AG04450 (cell line): ENCODE data around the gene TLE4. TPM values are rescaled to one million over a fixed set of nuclear protein-coding genes. Genes with fewer than 3 reads are reported as not detected.

Source experiments
- CTCF ChIA-PET: fragments of 300-600, 350-600 bp; formaldehyde crosslinking; extraction: SDS; loops from one replicate; lab custom pipeline; 2022; ENCODE audit warnings: antibody characterized with exemption, inconsistent platforms; lab: Charles Lee
- POLR2A ChIA-PET: fragments of 350-600 bp; formaldehyde crosslinking; extraction: SDS; loops from one replicate; lab custom pipeline; 2021; ENCODE audit warnings: antibody characterized with exemption, inconsistent platforms; lab: Yijun Ruan, JAX
- DNase-seq: peaks from one replicate; pipeline ENCODE4 v3.0.0-alpha.2; 2011; ENCODE audit warnings: low read depth, low spot score
- H3K27ac ChIP-seq: one replicate; pipeline ENCODE4 v1.5.1; 2012; ENCODE audit warnings: low read depth, low read length, control low read depth
- H3K27me3 ChIP-seq: one replicate; pipeline ENCODE4 v1.6.0; 2012; ENCODE audit warnings: low read length; ENCODE audit not compliant: control insufficient read depth, insufficient read depth
- H3K4me3 ChIP-seq: 2 replicates; pipeline ENCODE4 v1.5.1; 2011; ENCODE audit warnings: mild to moderate bottlenecking, low read depth, low read length, control low read depth
- H3K9me3 ChIP-seq: 2 replicates; pipeline ENCODE4 v1.5.1; 2012; ENCODE audit warnings: low read length; ENCODE audit not compliant: control insufficient read depth, insufficient read depth
- CTCF ChIP-seq: IDR thresholded peaks from 2 replicates; pipeline ENCODE4 v1.5.1; 2011; ENCODE audit warnings: low read depth, low read length, control low read depth, inconsistent platforms
- polyA plus RNA-seq: library from polyadenylated mRNA; depleted of rRNA; stranded (reverse); fragments of >200 nt; gene quantifications from 2 replicates; pipeline ENCODE4 v1.2.3, GENCODE V29; 2011

TLE4 gene
- polyA plus RNA-seq, 1 experiment = 53.4 TPM

- no peak overlapping the region for H3K27ac ChIP-seq
- no peaks in the 10 kb centered on the region for H3K27me3 ChIP-seq
- DNase-seq = no peak
- TF ChIP-seq CTCF = no peak
- POLR2A ChIA-PET = no interaction called here
- H3K9me3 ChIP-seq = no peaks in the 10 kb centered on the region
- CTCF ChIA-PET = interaction anchor here (1.1 kb wide), 1 partner anchor 488 kb away, joined by 3 read pairs; no protein-coding TSS in a partner anchor
- no peak overlapping the region for H3K4me3 ChIP-seq
Measured at GRCh38 chr9:79688363-79688762, 116.6 kb downstream of the TLE4 start.

- TF ChIP-seq CTCF = no peak
- Histone ChIP-seq H3K4me3 (no peak overlapping the region), H3K27me3 (no peaks in the 10 kb centered on the region), H3K9me3 (no peaks in the 10 kb centered on the region), H3K27ac (no peak overlapping the region)
- CTCF ChIA-PET = no interaction called here
- POLR2A ChIA-PET = no interaction called here
- no peak for DNase-seq
Measured at GRCh38 chr9:79689576-79689975, 117.8 kb downstream of the TLE4 start.

- Histone ChIP-seq H3K27me3 (no peaks in the 10 kb centered on the region), H3K9me3 (no peaks in the 10 kb centered on the region), H3K27ac (no peak overlapping the region), H3K4me3 (no peak overlapping the region)
- CTCF ChIA-PET = no interaction called here
- TF ChIP-seq CTCF = no peak
- POLR2A ChIA-PET = no interaction called here
- DNase-seq = no peak
Measured at GRCh38 chr9:79691496-79691895, 119.7 kb downstream of the TLE4 start.

- ChIA-PET CTCF (no interaction called here), POLR2A (no interaction called here)
- no peak overlapping the region for H3K27ac ChIP-seq
- H3K27me3 ChIP-seq = no peaks in the 10 kb centered on the region
- TF ChIP-seq CTCF = no peak
- no peak for DNase-seq
- no peak overlapping the region for H3K4me3 ChIP-seq
- H3K9me3 ChIP-seq = no peaks in the 10 kb centered on the region
Measured at GRCh38 chr9:79692857-79693571, 121.2 kb downstream of the TLE4 start.

- ChIA-PET CTCF (interaction anchor here (1.4 kb wide), 1 partner anchor 92 kb away, joined by 3 read pairs; no protein-coding TSS in a partner anchor), POLR2A (no interaction called here)
- no peak for TF ChIP-seq CTCF
- H3K9me3 ChIP-seq = no peaks in the 10 kb centered on the region
- no peak overlapping the region for H3K27ac ChIP-seq
- no peaks in the 10 kb centered on the region for H3K27me3 ChIP-seq
- no peak overlapping the region for H3K4me3 ChIP-seq
- no peak for DNase-seq
Measured at GRCh38 chr9:79693750-79694149, 122.0 kb downstream of the TLE4 start.
